Stimulated activated naive CD8-positive, alpha-beta T cell treated with anti-CD3 and anti-CD28 coated beads, Interleukin-15, Interleukin-2, amounts not matched to agents 100 ng/mL and 50 ng/mL, for 24 hours (primary cell): Measurements from ENCODE around the gene APLP2.

ENCODE experiments used
- H3K27ac Mint-ChIP-seq: one replicate; pipeline ENCODE4 v1.8.0; 2021; ENCODE audit warnings: mild to moderate bottlenecking, mixed read lengths
- H3K27me3 Mint-ChIP-seq: one replicate; pipeline ENCODE4 v1.8.0; 2021; ENCODE audit warnings: mixed read lengths
- H3K36me3 Mint-ChIP-seq: one replicate; pipeline ENCODE4 v1.8.0; 2021; ENCODE audit warnings: low read depth, mixed read lengths
- H3K4me1 Mint-ChIP-seq: one replicate; pipeline ENCODE4 v1.8.0; 2021; ENCODE audit warnings: low read depth, mixed read lengths
- H3K4me3 Mint-ChIP-seq: one replicate; pipeline ENCODE4 v1.8.0; 2021; ENCODE audit warnings: mild to moderate bottlenecking, mixed read lengths
- H3K9me3 Mint-ChIP-seq: one replicate; pipeline ENCODE4 v1.8.0; 2021; ENCODE audit warnings: mixed read lengths

APLP2 gene

GRCh38 chr11:130110339-130111108, 40.8 kb downstream of the APLP2 start:
- H3K4me3 Mint-ChIP-seq = no peak overlapping the region
- H3K27ac Mint-ChIP-seq = no peak overlapping the region
- H3K9me3 Mint-ChIP-seq = no peaks in the 10 kb centered on the region
- H3K27me3 Mint-ChIP-seq = no peaks in the 10 kb centered on the region
- peaks cover 56% of the 10 kb centered on the region for H3K36me3 Mint-ChIP-seq
- peaks cover 4% of the 10 kb centered on the region for H3K4me1 Mint-ChIP-seq

GRCh38 chr11:130112071-130112830, 42.6 kb downstream of the APLP2 start:
- Mint-ChIP-seq H3K36me3 (peaks cover 46% of the 10 kb centered on the region), H3K27ac (no peak overlapping the region), H3K4me1 (peaks cover 12% of the 10 kb centered on the region), H3K27me3 (no peaks in the 10 kb centered on the region), H3K9me3 (no peaks in the 10 kb centered on the region), H3K4me3 (no peak overlapping the region)

- Mint-ChIP-seq H3K4me3 (no peak overlapping the region), H3K27me3 (no peaks in the 10 kb centered on the region), H3K36me3 (peaks cover 39% of the 10 kb centered on the region), H3K9me3 (no peaks in the 10 kb centered on the region), H3K4me1 (peaks cover 32% of the 10 kb centered on the region), H3K27ac (no peak overlapping the region)
Measured at GRCh38 chr11:130114281-130114680, 44.6 kb downstream of the APLP2 start.

- H3K4me1 Mint-ChIP-seq = peaks cover 37% of the 10 kb centered on the region
- no peak overlapping the region for H3K4me3 Mint-ChIP-seq
Measured at GRCh38 chr11:130114726-130115125, 45.0 kb downstream of the APLP2 start.

GRCh38 chr11:130115218-130115617, 45.5 kb downstream of the APLP2 start:
- H3K27me3 Mint-ChIP-seq = peaks cover 6% of the 10 kb centered on the region
- peaks cover 35% of the 10 kb centered on the region for H3K36me3 Mint-ChIP-seq
- H3K4me1 Mint-ChIP-seq = peaks cover 41% of the 10 kb centered on the region
- no peak overlapping the region for H3K27ac Mint-ChIP-seq
- H3K4me3 Mint-ChIP-seq = no peak overlapping the region
- H3K9me3 Mint-ChIP-seq = no peaks in the 10 kb centered on the region

More at GRCh38 chr11:130114726-130115125, 45.0 kb downstream of the APLP2 start:
- H3K9me3 Mint-ChIP-seq = no peaks in the 10 kb centered on the region
- no peak overlapping the region for H3K27ac Mint-ChIP-seq
- peaks cover 4% of the 10 kb centered on the region for H3K27me3 Mint-ChIP-seq
- H3K36me3 Mint-ChIP-seq = peaks cover 37% of the 10 kb centered on the region

GRCh38 chr11:130118165-130118564, 48.5 kb downstream of the APLP2 start:
- H3K27me3 Mint-ChIP-seq = peaks cover 11% of the 10 kb centered on the region
- H3K4me1 Mint-ChIP-seq = peaks cover 70% of the 10 kb centered on the region
- H3K4me3 Mint-ChIP-seq = peak overlapping the region; percentile 42
- peaks cover 27% of the 10 kb centered on the region for H3K36me3 Mint-ChIP-seq
- H3K27ac Mint-ChIP-seq = no peak overlapping the region
- no peaks in the 10 kb centered on the region for H3K9me3 Mint-ChIP-seq

- Mint-ChIP-seq H3K27me3 (peaks cover 11% of the 10 kb centered on the region), H3K9me3 (no peaks in the 10 kb centered on the region), H3K36me3 (peaks cover 29% of the 10 kb centered on the region), H3K4me1 (peaks cover 71% of the 10 kb centered on the region), H3K4me3 (peak overlapping the region; percentile 42), H3K27ac (peak overlapping the region; percentile 32)
Measured at GRCh38 chr11:130118636-130119387, 49.1 kb downstream of the APLP2 start.

- peaks cover 71% of the 10 kb centered on the region for H3K4me1 Mint-ChIP-seq
- H3K9me3 Mint-ChIP-seq = no peaks in the 10 kb centered on the region
- peaks cover 11% of the 10 kb centered on the region for H3K27me3 Mint-ChIP-seq
- no peak overlapping the region for H3K4me3 Mint-ChIP-seq
- no peak overlapping the region for H3K27ac Mint-ChIP-seq
- H3K36me3 Mint-ChIP-seq = peaks cover 37% of the 10 kb centered on the region
Measured at GRCh38 chr11:130120045-130120444, 50.4 kb downstream of the APLP2 start.

GRCh38 chr11:130121445-130121978, 51.8 kb downstream of the APLP2 start:
- no peaks in the 10 kb centered on the region for H3K9me3 Mint-ChIP-seq
- peak overlapping the region; percentile 40 for H3K4me3 Mint-ChIP-seq
- peak overlapping the region; percentile 64 for H3K27ac Mint-ChIP-seq
- peaks cover 11% of the 10 kb centered on the region for H3K27me3 Mint-ChIP-seq
- H3K4me1 Mint-ChIP-seq = peaks cover 63% of the 10 kb centered on the region
- peaks cover 45% of the 10 kb centered on the region for H3K36me3 Mint-ChIP-seq

- Mint-ChIP-seq H3K4me3 (peak overlapping the region; percentile 14), H3K27me3 (peaks cover 11% of the 10 kb centered on the region), H3K9me3 (no peaks in the 10 kb centered on the region), H3K27ac (no peak overlapping the region), H3K4me1 (peaks cover 63% of the 10 kb centered on the region), H3K36me3 (peaks cover 45% of the 10 kb centered on the region)
Measured at GRCh38 chr11:130122141-130122575, 52.5 kb downstream of the APLP2 start.

- H3K27ac Mint-ChIP-seq = no peak overlapping the region
- peaks cover 49% of the 10 kb centered on the region for H3K36me3 Mint-ChIP-seq
- no peaks in the 10 kb centered on the region for H3K9me3 Mint-ChIP-seq
- peaks cover 11% of the 10 kb centered on the region for H3K27me3 Mint-ChIP-seq
- H3K4me1 Mint-ChIP-seq = peaks cover 49% of the 10 kb centered on the region
- H3K4me3 Mint-ChIP-seq = no peak overlapping the region
Measured at GRCh38 chr11:130123414-130124040, 53.8 kb downstream of the APLP2 start.

- Mint-ChIP-seq H3K36me3 (peaks cover 53% of the 10 kb centered on the region), H3K27me3 (peaks cover 11% of the 10 kb centered on the region), H3K4me3 (no peak overlapping the region), H3K27ac (no peak overlapping the region), H3K9me3 (no peaks in the 10 kb centered on the region), H3K4me1 (peaks cover 43% of the 10 kb centered on the region)
Measured at GRCh38 chr11:130124096-130124495, 54.4 kb downstream of the APLP2 start.

GRCh38 chr11:130125638-130126037, 55.9 kb downstream of the APLP2 start:
- no peak overlapping the region for H3K27ac Mint-ChIP-seq

GRCh38 chr11:130126516-130126915, 56.8 kb downstream of the APLP2 start:
- H3K36me3 Mint-ChIP-seq = peaks cover 65% of the 10 kb centered on the region
- H3K4me1 Mint-ChIP-seq = peaks cover 20% of the 10 kb centered on the region
- H3K4me3 Mint-ChIP-seq = no peak overlapping the region
- no peaks in the 10 kb centered on the region for H3K27me3 Mint-ChIP-seq
- H3K9me3 Mint-ChIP-seq = no peaks in the 10 kb centered on the region
- H3K27ac Mint-ChIP-seq = no peak overlapping the region

More at GRCh38 chr11:130125638-130126037, 55.9 kb downstream of the APLP2 start:
- H3K4me1 Mint-ChIP-seq = peaks cover 29% of the 10 kb centered on the region
- H3K4me3 Mint-ChIP-seq = no peak overlapping the region
- peaks cover under 1% of the 10 kb centered on the region for H3K27me3 Mint-ChIP-seq
- no peaks in the 10 kb centered on the region for H3K9me3 Mint-ChIP-seq
- peaks cover 58% of the 10 kb centered on the region for H3K36me3 Mint-ChIP-seq
